Measurements from ENCODE around the gene TMEM106C.
"Not testable (repeated sequence)": the region's sequence is repeated elsewhere in the genome, so short reads cannot be mapped to it uniquely, and the experiment has no call there.

Gene TMEM106C

GRCh38 chr12:47949441-47950341, 13.7 kb upstream of the TMEM106C start:
- DNase-seq (ENCODE audit: low read depth in 3 of 3, low spot score in 1 of 3): peak in 1 of 3 donors; percentile 42

DNA sequence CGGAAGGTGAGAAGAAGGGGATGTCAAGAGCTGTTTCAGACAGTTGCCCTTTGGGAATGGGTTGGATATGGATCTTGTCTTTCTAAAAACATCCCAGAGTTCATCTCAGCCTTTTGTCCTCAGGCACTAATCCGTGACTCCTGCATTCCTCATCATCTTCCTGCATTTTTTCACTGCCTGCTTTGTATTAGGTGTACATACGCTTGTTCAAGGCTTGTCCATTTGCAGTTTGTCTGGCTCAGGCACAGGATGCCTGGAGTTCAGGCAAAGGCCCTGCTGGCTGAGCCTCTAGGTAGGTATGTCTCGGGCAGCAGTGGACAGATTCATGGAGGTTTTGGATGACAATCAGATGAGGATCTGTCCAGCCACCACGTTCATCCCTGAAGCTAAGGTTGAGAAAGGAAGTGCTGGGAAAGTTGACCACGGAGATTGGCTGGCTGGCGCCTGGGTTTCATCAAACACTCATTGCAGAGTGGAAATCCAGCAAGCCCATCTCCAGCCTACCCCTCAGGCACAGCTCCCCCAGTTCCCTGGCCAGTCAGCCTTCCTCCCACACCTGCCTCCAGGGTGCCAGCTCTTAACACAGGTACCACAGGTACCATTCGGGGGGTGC, 12.4 kb upstream of the TMEM106C start:
- no peak for DNase-seq (ENCODE audit: low read depth in 3 of 3, low spot score in 1 of 3)

- DNase-seq (ENCODE audit: low read depth in 3 of 3, low spot score in 1 of 3): no peak
Measured at GRCh38 chr12:47954058-47954457, 9.3 kb upstream of the TMEM106C start.

- no peak for DNase-seq (ENCODE audit: low read depth in 3 of 3, low spot score in 1 of 3)
Measured at GRCh38 chr12:47954467-47955045, 8.8 kb upstream of the TMEM106C start.

DNA sequence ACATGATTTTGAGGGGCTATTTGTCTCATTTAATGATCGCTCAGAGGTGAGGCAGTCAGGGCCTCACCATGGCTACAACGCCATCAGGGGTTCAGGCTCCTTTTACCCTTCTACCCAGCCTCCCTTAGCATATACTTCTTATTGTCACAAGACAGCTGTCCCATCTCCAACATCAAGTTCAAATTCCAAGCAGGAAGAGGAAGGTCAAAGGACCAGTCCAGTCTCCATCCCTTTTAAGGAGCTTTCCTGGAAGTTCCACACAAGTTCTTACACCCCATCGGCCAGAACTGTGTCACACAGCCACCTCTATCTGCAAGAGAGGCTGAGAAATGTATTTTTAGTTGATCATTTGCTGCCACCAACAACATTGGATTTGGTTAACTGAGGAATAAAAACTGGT, 8.3 kb upstream of the TMEM106C start:
- no peak for DNase-seq (ENCODE audit: low read depth in 3 of 3, low spot score in 1 of 3)

DNA sequence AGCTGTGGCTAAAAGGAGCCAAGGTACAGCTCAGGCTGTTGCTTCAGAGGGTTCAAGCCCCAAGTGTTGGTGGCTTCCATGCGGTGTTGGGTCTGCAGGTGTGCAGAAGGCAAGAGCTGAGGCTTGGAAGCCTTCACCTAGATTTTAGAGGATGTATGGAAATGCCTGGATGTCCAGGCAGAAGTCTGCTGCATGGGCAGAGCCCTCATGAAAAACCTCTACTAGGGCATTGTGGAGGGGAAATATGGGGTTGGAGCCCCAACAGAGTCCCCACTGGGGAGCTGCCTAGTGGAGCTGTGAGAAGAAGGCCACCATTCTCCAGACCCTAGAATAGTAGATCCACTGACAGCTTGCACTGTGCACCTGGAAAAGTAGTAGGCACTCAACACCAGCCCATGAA, 5.7 kb upstream of the TMEM106C start:
- not testable (repeated sequence) for DNase-seq (ENCODE audit: low read depth in 3 of 3, low spot score in 1 of 3)

DNA sequence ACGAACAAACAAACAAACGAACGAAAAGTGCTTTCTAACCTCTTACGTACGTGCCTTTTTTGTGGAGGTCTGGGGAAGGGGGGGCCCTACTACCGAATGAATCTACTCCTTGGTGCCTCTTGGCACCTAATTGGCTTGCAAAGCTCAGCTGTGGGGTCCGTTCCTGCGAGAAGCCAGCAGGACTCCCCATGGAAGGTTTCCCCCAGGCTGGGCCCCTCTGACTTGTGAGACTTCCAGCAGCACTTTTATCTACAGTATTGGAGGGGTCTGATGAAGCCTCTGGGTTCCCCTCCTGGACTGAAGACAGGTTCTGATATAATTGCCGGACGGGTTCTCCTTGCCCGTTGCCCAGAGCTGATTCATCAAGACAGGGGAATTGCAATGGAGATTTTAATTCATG, 1.2 kb upstream of the TMEM106C start:
- DNase-seq (ENCODE audit: low read depth in 3 of 3, low spot score in 1 of 3): no peak

- DNase-seq (ENCODE audit: low read depth in 3 of 3, low spot score in 1 of 3): no peak
Measured at GRCh38 chr12:47964106-47964728, 821 bp downstream of the TMEM106C start.

GRCh38 chr12:47965581-47965980, 2.2 kb downstream of the TMEM106C start:
- no peak for DNase-seq (ENCODE audit: low read depth in 3 of 3, low spot score in 1 of 3)

DNA sequence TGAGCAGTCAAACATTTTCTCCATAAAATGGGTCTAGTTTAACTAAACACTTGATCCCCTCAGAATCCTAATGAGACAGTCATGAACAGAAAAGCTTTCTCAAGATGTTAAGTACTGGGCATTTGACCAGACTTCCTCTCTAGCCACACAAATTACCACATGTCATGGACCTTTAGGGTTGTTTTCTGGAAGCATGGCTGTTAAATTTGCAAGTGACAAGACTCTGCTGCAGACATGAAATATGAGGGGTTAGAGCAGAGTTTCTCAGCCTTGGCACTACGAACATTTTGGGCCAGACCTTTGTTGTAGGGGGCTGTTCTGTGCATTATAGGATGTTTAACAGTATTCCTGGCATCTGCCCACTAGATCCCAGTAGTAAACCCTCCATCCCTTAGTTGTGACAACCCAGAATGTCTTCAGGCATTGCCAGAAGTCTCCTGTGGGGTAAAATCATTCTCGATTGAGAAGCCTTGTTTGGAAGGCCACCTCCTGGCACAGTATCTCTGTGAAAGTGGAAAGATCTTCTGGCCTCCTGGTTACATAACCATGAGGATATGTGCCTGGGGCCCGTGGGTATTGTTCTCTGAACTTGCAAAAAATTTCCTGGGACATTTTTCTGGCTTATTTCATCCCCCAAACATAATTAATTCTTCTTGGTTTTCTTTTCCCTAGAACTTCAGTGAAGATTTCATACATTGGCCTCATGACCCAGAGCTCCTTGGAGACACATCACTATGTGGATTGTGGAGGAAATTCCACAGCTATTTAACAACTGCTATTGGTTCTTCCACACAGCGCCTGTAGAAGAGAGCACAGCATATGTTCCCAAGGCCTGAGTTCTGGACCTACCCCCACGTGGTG, 4.3 kb downstream of the TMEM106C start:
- no peak for DNase-seq (ENCODE audit: low read depth in 3 of 3, low spot score in 1 of 3)

DNA sequence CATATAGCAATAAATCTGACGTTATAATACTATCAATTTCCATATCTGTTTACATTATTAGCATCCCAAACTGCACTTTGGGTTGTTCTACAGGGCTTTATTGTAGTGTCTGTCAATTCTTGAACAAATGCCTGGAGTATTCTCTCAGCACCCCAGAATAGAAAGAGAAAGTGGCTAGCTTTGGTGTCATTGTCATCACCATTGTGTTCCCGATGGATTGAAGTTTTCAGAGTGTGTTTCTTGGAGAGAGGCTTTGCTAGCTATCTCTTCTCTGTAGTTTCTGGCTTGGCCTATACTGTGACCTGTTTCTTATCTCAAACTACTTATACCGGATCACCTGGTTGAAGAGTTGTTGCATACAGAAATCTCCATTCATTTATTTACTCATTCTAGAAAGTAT, 6.4 kb downstream of the TMEM106C start:
- no peak for DNase-seq (ENCODE audit: low read depth in 3 of 3, low spot score in 1 of 3)

GRCh38 chr12:47970843-47971242, 7.4 kb downstream of the TMEM106C start:
- no peak for DNase-seq (ENCODE audit: low read depth in 3 of 3, low spot score in 1 of 3)

DNA sequence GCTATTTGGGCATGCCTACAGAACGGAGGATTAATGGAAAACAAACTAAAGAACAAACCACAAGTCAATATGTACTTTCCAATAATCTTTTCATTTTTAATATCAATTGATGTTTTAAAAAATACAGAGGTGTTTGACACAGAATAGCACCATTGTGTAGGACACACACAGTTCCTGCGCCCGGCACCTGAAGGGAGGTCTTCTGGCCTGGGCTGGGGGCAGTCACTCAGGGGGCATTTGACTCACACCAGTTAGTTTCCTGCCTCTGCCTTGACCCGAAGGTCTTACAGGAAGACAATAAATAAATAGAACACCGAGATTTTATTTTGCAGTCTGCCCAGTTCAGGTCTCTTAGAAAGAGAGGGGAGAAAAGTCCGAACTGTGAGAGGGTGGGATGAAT, 9.5 kb downstream of the TMEM106C start:
- no peak for DNase-seq (ENCODE audit: low read depth in 3 of 3, low spot score in 1 of 3)

GRCh38 chr12:47973870-47974269, 10.5 kb downstream of the TMEM106C start:
- no peak for DNase-seq (ENCODE audit: low read depth in 3 of 3, low spot score in 1 of 3)

GRCh38 chr12:47975036-47975620, 11.7 kb downstream of the TMEM106C start:
- no peak for DNase-seq (ENCODE audit: low read depth in 3 of 3, low spot score in 1 of 3)

DNA sequence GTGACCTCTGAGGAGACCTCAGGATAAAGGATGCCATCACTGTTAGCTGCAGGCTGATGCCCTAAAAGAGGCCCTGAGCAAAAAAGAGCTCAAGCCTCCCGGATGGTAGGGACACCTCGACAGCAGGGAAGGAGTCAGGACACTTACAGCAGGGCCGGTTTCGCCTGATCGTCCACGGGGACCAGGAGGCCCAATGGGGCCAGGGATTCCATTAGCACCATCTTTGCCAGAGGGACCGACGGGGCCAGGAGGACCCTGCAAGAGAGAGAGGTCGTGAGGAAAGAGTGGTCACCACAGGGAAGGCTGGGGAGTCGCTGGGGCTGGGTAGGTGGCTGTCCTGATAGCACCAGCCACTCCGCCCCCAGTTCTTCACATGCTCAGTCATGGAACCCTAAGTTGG, 12.4 kb downstream of the TMEM106C start:
- no peak for DNase-seq (ENCODE audit: low read depth in 3 of 3, low spot score in 1 of 3)

DNA sequence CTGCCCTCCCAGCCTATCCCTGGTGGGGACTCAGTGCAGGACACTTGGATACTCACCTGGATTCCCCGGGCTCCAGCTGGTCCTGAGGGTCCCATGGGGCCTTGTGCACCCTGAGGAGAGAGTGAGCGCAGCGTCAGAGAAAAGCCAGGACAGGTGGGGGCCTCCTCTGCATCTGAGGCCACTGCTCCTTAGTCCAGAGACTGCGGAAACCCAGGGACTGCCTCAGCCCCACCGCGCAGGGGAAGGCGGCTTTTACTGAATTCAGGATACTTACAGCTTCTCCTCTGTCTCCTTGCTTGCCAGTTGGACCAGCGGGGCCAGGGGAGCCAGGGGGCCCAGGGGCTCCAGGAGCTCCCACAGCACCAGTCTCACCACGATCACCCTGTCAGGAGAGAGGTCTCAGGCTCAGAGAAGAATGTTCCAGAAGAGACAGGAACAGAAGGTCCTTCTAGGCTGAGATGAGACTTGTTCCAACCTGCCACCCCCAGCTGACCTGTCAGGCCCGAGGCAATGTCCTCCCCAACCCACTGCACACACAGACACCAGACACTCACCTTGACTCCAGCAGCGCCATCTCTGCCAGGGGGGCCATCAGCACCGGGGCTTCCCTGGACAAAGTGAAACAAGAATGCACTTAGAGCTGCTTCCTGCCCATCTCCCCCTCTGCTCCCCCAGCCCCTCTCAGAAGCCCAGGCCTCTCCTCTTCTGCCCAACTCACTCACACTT, 13.8 kb downstream of the TMEM106C start:
- no peak for DNase-seq (ENCODE audit: low read depth in 3 of 3, low spot score in 1 of 3)

DNA sequence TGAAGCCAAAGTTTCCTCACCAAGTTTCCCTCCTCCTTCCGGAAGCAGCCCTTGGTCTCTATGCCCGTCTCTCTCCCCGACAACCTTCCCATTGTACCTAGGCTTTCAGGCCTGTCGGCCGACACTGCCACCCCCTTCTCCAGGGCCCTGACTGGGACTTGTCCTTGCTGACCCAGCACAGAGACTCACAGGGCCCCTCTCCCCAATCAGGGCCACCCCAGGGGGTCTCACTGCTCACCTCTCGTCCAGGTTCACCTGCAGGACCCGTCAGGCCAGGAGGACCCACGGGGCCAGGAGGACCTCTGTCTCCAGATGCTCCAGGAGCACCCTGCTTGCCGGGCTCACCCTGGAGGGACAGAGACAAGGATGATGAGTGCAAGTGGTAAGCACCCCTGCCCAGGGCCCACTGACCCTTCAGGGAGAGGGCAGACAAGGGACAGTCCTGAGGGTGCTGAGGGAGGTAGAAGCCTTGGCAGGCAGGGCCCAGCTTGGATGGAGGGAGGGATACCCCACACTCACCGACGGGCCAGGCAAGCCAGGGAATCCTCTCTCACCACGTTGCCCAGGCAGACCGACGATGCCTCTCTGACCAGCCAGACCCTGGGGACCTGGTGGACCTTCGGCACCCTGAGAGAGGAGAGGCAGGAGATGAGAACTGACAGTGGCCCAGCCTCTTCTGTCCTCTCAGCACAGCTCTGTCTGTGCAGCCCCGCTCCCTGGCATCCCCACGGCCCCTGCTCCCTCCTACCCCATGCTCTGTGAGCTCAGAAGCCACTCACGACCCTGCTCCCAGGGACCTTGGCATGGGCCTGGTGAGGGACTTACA, 14.6 kb downstream of the TMEM106C start:
- DNase-seq (ENCODE audit: low read depth in 3 of 3, low spot score in 1 of 3): no peak

- DNase-seq (ENCODE audit: low read depth in 3 of 3, low spot score in 1 of 3): no peak
Measured at GRCh38 chr12:47978598-47978873, 15.1 kb downstream of the TMEM106C start.

Data from stimulated activated CD4-positive, alpha-beta T cell treated with anti-CD3 and anti-CD28 coated beads, TNF-alpha, amount 100 ng/mL, for 1 hour (primary cell).